ENCODE measurements around the gene TUBGCP2.

- no peak for TF ChIP-seq EZH2 (IDR thresholded peaks at IDR 0.05; ENCODE audit: insufficient read depth, low read length)
- no peak for TF ChIP-seq CTCF (IDR thresholded peaks at IDR 0.05; ENCODE audit: insufficient read depth, low read depth, low read length)
Observed at GRCh38 chr10:133248334-133248715, 60.3 kb downstream of the TUBGCP2 start.
